ENCODE measurements around the gene CDH11.

Gene CDH11

GRCh38 chr16:64973171-64973570 is 148.7 kb downstream of the CDH11 start:
- DNase-seq, result no peak

DNA sequence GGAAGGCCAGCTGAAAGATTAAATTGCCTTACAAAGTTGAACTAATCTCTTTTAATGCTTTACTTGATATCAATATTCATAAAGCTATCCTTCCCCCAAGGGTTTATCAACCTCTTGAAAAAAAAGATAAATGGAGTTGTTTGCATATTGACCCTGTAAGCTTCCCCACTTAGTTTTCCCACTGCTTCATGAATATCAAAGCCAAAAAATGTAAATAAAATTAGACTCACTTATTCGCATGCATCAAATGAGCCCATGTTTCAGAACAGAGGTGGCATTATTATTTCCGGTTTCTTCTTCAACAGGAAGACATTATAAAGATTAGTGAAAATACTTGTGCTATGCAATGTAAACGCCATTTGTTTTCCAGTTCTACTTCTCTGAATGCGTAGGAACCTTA is 150.7 kb downstream of the CDH11 start:
- no peak for DNase-seq

DNA sequence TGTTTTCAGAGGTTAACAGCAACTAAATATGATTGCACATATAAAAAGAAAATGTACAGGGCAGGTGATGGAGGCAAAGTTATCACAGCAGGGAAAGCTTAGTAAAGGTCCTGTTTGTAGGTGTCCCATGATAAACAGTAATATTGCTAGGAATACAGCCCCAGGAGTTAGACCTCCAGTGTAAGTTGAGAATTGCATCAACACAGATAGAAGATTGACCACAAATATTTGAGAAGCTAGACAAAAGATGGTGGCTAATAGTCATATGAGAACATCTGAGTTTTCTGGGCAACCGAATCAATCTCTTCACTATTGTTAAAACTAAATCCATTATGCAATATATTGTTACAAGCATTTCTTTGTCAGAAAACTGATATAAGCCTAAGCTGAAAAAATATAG is 152.6 kb downstream of the CDH11 start:
- DNase-seq, result no peak

DNA sequence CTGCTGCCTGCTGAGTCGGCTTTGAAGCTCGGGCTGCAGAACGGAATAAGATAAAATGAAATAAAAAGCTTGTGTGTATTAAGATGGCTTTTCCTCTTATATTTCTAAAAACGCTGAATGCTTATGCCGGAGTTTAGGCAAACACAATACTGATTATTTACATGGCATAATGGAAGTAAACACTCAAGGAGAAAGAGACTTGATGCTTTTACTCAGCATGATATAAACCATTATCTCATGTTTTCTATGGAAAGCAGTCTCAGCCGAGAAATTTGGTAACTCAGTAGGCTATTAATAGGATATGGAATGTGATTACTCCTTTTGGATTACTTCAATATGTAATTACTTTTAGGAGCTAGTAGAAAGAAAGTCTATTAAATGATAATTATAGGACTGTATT is 153.3 kb downstream of the CDH11 start:
- no peak for DNase-seq

DNA sequence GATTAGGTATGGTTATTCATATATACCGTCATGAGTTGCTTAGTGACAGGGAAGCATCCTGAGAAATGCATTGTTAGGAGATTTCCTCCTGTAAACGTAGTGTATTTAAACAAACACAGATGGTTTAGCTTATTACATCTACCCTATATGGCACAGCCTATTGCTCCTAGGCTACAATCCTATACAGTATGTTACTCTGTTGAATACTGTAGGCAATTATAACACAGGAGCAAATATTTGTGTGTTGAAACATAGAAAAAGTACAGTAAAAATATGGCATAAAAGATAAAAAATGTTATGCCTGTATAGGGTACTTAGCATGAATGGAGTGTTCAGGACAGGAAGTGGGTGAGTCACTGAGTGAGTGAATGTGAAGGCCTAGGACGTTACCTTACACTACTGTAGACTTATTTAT is 157.7 kb downstream of the CDH11 start:
- DNase-seq, result no peak

DNA sequence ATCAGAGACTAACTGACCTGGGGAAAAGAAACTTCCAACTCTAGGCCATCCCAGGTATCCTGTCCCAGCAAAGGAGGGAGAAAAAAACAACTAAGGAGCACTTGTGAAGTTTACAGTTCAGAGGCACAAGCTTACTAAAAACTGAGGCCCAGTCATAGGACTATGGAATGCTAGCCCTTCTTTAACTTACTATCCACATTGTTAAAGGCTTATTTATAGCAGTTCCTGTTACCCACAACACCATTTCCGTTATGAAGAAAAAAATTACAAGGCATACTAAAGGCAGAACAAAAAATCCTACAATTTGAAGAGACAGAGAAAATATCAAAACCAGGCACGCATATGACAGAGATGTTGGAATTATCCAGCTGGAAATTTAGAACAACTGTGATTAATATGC is 159.1 kb downstream of the CDH11 start:
- DNase-seq, result no peak

DNA sequence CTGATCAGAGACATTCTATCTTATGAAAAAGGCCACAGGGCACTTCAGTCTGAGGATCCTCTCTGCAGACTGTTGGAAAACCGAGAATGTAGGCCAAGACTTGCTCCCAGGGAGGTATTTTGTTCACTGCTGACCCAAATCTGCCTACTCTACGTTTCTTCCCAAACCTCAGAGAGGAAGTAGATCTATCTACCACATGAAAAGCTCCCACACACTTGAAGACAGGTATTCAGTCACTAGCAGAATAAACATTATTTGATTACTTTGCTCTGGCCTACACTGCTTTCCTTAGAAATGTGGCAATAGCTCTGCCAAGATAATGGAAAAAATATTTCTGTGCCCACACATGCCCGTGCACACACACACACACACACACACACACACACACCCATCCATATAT is 164.6 kb downstream of the CDH11 start:
- DNase-seq, result no peak

- no peak for DNase-seq
These were observed 169.7 kb downstream of the CDH11 start for GRCh38 chr16:64952177-64952576.

GRCh38 chr16:64951193-64951592 is 170.7 kb downstream of the CDH11 start:
- no peak for DNase-seq

GRCh38 chr16:64950731-64951130 is 171.1 kb downstream of the CDH11 start:
- no peak for DNase-seq

DNA sequence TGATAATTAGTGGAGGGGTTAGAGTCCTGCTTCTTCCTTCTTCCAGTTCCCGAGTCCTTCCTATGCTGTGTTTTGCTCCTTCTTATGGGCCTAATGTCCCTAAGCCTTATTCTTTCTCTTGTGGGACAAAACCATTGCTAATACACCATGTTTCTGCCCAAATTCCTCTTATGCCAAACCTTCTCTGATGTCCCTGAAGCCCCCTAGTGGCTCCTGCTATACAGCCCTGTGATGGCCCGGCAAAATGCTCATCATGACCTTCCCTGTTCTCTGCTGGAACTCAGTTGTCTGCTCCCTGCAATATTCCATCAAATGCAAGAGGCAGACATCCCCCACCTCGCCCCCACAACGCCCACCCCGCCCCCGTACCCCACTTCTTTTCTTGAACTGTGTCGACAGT is 171.6 kb downstream of the CDH11 start:
- no peak for DNase-seq

DNA sequence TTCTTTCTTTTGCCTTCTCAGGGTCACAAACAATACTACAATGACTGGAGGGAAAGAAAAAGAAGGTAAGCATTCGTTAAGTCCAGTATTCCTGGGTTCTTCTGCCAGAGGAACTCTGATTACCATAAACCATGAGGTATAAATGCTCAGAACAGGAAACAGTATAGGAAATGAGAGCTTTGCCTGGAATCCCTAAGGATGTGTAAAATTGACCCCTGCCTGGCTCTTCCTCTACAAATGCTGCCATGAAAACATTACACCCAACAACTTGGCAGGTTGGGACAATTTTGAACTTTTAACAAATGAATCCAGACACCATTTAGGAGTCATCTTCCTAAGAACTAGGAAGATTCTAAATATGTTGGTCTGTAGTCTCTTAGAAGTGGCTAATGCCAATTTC is 173.8 kb downstream of the CDH11 start:
- DNase-seq, result no peak

GRCh38 chr16:64947651-64948050 is 174.2 kb downstream of the CDH11 start:
- no peak for DNase-seq

DNA sequence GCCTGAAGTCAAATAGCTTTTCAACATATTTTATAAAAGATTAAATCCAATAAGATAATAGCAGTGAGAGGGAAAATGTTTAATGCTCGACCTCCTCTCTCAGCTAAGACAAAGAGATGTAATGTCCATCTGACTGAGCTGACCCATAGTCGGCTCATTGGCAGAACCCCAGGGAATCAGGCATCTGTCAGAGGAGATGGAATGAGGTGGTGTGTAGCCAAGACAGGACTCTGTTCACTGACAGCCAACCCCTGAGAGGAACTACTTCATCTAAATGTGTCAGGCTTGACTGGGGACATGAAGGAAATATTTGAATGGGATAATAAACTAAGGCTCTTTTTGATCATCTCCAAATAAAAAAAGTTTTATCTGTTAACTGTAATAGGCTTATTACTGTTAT is 188.0 kb downstream of the CDH11 start:
- no peak for DNase-seq

- DNase-seq, result no peak
These were observed 195.4 kb downstream of the CDH11 start for GRCh38 chr16:64926476-64926875.

DNA sequence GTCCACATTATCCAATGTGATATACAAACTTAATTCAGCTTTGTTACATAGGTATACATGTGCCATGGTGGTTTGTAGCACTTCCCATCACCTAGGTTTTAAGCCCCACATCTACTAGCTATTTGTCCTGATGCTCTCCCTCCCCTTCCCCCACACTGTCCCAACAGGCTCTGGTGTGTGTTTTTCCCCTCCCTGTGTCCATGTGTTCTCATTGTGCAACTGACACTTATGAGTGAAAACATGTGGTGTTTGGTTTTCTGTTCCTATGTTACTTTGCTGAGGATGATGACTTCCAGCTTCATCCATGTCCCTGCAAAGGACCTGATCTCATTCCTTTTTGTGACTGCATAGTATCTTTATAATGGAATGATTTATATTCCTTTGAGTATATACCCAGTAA is 196.7 kb downstream of the CDH11 start:
- DNase-seq, result no peak

- DNase-seq, result no peak
These were observed 197.8 kb downstream of the CDH11 start for GRCh38 chr16:64924086-64924485.

- no peak for DNase-seq
These were observed 201.8 kb downstream of the CDH11 start for GRCh38 chr16:64919929-64920607.

GRCh38 chr16:64919141-64919540 is 202.7 kb downstream of the CDH11 start:
- no peak for DNase-seq

GRCh38 chr16:64916051-64916450 is 205.8 kb downstream of the CDH11 start:
- no peak for DNase-seq

DNA sequence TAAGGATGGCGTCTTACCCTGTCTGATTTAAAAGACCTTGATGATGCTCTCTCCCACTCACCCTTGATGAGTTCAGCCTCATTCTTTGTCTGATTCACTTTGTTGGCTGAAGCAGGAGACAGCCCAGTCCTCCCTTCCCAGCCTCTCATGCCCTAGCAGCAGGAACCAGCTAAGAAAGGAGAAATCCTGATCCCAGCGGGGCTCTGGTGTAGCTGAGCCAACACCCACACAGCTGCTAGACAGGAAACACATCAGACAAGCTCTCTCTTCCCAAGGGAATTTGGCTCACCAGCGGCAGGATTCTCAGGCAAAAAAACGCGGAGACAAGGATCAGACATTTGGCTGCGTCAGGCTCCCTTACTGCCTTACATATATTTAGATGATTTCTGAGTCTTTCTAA is 211.5 kb downstream of the CDH11 start:
- DNase-seq, result no peak

DNA sequence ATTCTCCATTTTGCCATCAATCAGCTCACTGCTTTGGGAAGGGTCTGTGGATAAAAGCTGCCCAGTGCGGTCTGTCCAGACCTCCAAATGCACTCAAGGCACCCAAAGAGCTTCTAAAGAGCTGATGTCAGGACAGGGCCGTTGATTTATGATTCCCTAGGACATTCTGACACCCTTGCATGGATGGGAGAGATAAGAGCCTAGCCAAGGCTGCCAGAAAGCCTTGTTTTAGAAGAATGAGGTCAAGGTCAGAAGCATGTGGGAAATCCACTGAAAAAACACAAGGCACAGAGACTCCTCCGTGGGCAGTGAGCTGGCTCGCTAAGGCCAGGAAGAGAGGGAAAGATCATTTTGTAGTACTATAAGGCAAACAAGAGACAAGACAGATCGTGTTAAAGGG is 214.0 kb downstream of the CDH11 start:
- DNase-seq, result no peak

GRCh38 chr16:64903770-64904169 is 218.1 kb downstream of the CDH11 start:
- no peak for DNase-seq

GRCh38 chr16:64900517-64900916 is 221.3 kb downstream of the CDH11 start:
- no peak for DNase-seq

DNA sequence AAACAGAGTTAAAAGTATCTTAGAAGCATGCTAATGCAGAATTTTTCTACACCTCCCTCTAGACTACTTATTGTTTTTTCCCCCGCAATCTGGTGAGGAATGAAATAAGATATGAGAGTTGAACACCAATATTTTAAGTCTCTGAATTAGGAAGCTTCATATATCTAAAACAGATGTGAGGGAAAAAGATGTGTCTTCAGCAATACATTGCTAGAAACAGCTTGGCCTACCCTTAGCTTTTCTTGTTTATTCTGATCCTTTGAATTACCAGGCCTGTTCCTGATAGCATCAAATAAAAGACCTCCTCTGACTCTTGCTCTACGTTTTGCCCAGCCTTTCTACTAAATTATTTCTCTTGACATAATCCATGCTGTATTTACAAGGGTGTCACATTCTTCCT is 221.8 kb downstream of the CDH11 start:
- no peak for DNase-seq

DNA sequence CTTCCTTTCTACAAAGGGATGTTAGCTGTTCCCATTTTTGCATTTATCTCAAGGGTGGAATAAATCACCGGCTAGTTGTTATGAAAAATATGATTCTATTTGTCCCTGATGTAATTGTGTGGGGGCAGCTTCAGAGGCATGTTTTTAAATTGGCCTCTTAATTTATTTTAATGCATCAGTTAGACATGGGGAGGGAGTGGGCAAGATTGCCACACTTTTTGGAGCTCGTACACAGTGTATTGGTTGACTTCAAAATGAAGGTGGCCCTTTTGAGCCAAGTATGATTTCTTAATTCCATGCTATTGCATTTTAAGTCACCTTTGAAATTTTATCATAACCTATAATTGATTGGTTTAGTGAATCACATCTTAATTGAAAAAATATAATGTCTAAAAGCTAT is 223.7 kb downstream of the CDH11 start:
- DNase-seq, result no peak
